ENCODE measurements around the gene SLC2A13. TPM values are rescaled to one million over a fixed set of nuclear protein-coding genes. Genes with fewer than 3 reads are reported as not detected.

The SLC2A13 gene
- polyA plus RNA-seq, 1 experiment: 3.1 TPM

DNA sequence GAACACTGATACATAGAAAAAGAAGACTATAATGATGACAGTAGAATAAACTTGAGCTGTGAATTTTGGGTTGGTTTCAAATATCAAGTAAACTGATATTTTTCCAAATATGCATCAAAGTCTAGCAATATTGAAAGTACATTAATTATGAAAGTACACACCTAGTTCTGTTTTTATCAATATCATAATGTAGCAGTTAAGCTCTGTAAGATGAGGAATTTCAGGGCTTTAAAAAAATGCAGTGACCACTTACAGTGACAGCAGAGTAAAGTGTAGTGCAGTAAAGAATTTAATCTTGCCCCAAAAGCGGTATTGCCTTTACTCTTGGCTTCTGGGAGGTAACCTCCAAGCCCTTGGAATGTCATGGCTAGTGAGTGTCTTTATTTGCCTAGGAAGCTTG is 383.4 kb downstream of the SLC2A13 start:
- ChIA-PET POLR2A (no interaction called here), CTCF (interaction anchor here (1.9 kb wide), 1 partner anchor 289 kb away, joined by 4 read pairs; no protein-coding TSS in a partner anchor)
- no peak overlapping the region for H3K4me3 ChIP-seq (ENCODE audit: low read depth, low read length)
- TF ChIP-seq, protein P1, sequence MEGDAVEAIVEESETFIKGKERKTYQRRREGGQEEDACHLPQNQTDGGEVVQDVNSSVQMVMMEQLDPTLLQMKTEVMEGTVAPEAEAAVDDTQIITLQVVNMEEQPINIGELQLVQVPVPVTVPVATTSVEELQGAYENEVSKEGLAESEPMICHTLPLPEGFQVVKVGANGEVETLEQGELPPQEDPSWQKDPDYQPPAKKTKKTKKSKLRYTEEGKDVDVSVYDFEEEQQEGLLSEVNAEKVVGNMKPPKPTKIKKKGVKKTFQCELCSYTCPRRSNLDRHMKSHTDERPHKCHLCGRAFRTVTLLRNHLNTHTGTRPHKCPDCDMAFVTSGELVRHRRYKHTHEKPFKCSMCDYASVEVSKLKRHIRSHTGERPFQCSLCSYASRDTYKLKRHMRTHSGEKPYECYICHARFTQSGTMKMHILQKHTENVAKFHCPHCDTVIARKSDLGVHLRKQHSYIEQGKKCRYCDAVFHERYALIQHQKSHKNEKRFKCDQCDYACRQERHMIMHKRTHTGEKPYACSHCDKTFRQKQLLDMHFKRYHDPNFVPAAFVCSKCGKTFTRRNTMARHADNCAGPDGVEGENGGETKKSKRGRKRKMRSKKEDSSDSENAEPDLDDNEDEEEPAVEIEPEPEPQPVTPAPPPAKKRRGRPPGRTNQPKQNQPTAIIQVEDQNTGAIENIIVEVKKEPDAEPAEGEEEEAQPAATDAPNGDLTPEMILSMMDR (IDR thresholded peaks at IDR 0.05; ENCODE audit: low read depth, low read length): no peak
- DNase-seq (ENCODE audit: low read depth, low spot score): no peak
- H3K27me3 ChIP-seq (ENCODE audit: control insufficient read depth, insufficient read depth, low read length): no peaks in the 10 kb centered on the region
- H3K27ac ChIP-seq (ENCODE audit: low read depth, low read length): no peak overlapping the region
- H3K9me3 ChIP-seq (ENCODE audit: control insufficient read depth, insufficient read depth, low read length): no peaks in the 10 kb centered on the region; the same call in 1 of the 2 replicates

GRCh38 chr12:39713552-39713951 is 392.3 kb downstream of the SLC2A13 start:
- Histone ChIP-seq H3K9me3 (ENCODE audit: control insufficient read depth, insufficient read depth, low read length) (no peaks in the 10 kb centered on the region), H3K27me3 (ENCODE audit: control insufficient read depth, insufficient read depth, low read length) (no peaks in the 10 kb centered on the region), H3K4me3 (ENCODE audit: low read depth, low read length) (no peak overlapping the region), H3K27ac (ENCODE audit: low read depth, low read length) (no peak overlapping the region)
- ChIA-PET POLR2A (no interaction called here), CTCF (no interaction called here)
- TF ChIP-seq, protein P1 (IDR thresholded peaks at IDR 0.05; ENCODE audit: low read depth, low read length): no peak
- no peak for DNase-seq (ENCODE audit: low read depth, low spot score)

- POLR2A ChIA-PET: no interaction called here
- CTCF ChIA-PET: no interaction called here
- H3K27ac ChIP-seq (ENCODE audit: low read depth, low read length): no peak overlapping the region
These were observed 393.5 kb downstream of the SLC2A13 start for GRCh38 chr12:39712334-39712733.

More at GRCh38 chr12:39712334-39712733, 393.5 kb downstream of the SLC2A13 start:
- Histone ChIP-seq H3K4me3 (ENCODE audit: low read depth, low read length) (no peak overlapping the region), H3K9me3 (ENCODE audit: control insufficient read depth, insufficient read depth, low read length) (no peaks in the 10 kb centered on the region), H3K27me3 (ENCODE audit: control insufficient read depth, insufficient read depth, low read length) (no peaks in the 10 kb centered on the region)
- TF ChIP-seq, protein P1 (IDR thresholded peaks at IDR 0.05; ENCODE audit: low read depth, low read length): no peak
- no peak for DNase-seq (ENCODE audit: low read depth, low spot score)

Small RNA genes lying within 50 kb of the gene (small RNA-seq; reads per million reads assigned to genes)
- not detected for gene RF00414 (ENCODE audit: insufficient read length, low read depth)

Other genes starting within 250 kb of the SLC2A13 start
- 1.4 and 2.6 TPM in 2 replicates for gene LRRK2, start 118.9 kb upstream of the SLC2A13 start, polyA plus RNA-seq (2011; rRNA removed)

Measured in AG04450 (cell line).